Gastroesophageal sphincter (tissue), 3 donors: ENCODE measurements around the gene CACNG3.

Experiments
- CTCF ChIP-seq, 4 experiments: fragments of 200-600 bp in 2 of 4; fragments of 450-650 bp in 2 of 4; sonication (generic) in 1 of 4; IDR thresholded peaks; one replicate each; pipeline ENCODE4 v1.5.1; 2017 to 2019; ENCODE audit warnings: antibody characterized with exemption in 4 of 4, mild to moderate bottlenecking in 2 of 4, moderate library complexity in 2 of 4
- POLR2AphosphoS5 ChIP-seq: sonication (generic); formaldehyde crosslinking; IDR thresholded peaks from one replicate; pipeline ENCODE4 v1.6.1; 2017; ENCODE audit warnings: antibody characterized with exemption

GRCh38 chr16:24216961-24217360, 39.2 kb upstream of the CACNG3 start:
- no peak for TF ChIP-seq CTCF (IDR thresholded peaks at IDR 0.05)
- TF ChIP-seq POLR2AphosphoS5: no peak
